ENCODE results near the gene KCNJ1. TPM values are rescaled to one million over a fixed set of nuclear protein-coding genes. Genes with fewer than 3 reads are reported as not detected.

Gene KCNJ1
- total RNA-seq, 1 donor from 2014 or later, result not detected

DNA sequence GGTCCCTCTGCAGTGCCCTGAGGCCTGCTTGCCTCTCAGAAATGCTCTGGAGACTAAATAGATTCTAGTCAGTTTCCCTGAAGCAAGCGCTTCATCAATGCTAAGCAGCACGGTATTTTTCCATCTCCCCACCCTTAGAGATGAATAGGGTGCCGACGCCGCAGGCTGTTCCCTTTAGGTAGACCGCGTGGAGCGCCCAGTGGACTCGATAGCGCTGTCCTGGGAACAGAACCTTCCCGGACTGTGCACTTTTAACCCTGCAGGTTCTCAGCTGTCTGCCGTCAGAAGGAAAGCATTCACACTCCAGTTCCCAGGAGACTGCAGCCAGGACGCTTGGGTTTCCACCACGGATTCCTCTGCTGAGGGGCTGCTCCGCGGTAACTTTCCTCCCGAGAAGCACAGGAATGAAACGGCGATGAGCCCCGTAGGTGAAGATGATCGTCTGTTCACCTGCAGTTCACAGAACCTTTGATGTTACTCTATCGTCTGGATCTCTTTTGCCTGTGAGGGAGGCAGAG, 9.1 kb upstream of the KCNJ1 start:
- Mint-ChIP-seq H3K4me3 (no peak overlapping the region), H3K4me1 (no peaks in the 10 kb centered on the region), H3K9me3 (no peaks in the 10 kb centered on the region), H3K27me3 (ENCODE audit: low read depth) (peaks cover 31% of the 10 kb centered on the region), H3K36me3 (no peaks in the 10 kb centered on the region), H3K27ac (no peak overlapping the region)
- TF ChIP-seq CTCF (IDR thresholded peaks at IDR 0.05; ENCODE audit: unreplicated experiment), result no peak
- no peak for DNase-seq (ENCODE audit: low spot score in 2 of 2, unreplicated experiment in 2 of 2)

GRCh38 chr11:128874427-128874826, 7.3 kb upstream of the KCNJ1 start:
- Mint-ChIP-seq H3K36me3 (no peaks in the 10 kb centered on the region), H3K4me3 (no peak overlapping the region), H3K27ac (no peak overlapping the region), H3K27me3 (ENCODE audit: low read depth) (peaks cover 35% of the 10 kb centered on the region), H3K9me3 (no peaks in the 10 kb centered on the region), H3K4me1 (no peaks in the 10 kb centered on the region)
- DNase-seq (ENCODE audit: low spot score in 2 of 2, unreplicated experiment in 2 of 2), result no peak
- no peak for TF ChIP-seq CTCF (IDR thresholded peaks at IDR 0.05; ENCODE audit: unreplicated experiment)

- peaks cover 35% of the 10 kb centered on the region for H3K27me3 Mint-ChIP-seq (ENCODE audit: low read depth)
- no peaks in the 10 kb centered on the region for H3K4me1 Mint-ChIP-seq
- H3K27ac Mint-ChIP-seq, result no peak overlapping the region
- no peaks in the 10 kb centered on the region for H3K9me3 Mint-ChIP-seq
- no peak for DNase-seq (ENCODE audit: low spot score in 2 of 2, unreplicated experiment in 2 of 2)
- TF ChIP-seq CTCF (IDR thresholded peaks at IDR 0.05; ENCODE audit: unreplicated experiment), result no peak
- H3K4me3 Mint-ChIP-seq, result no peak overlapping the region
- no peaks in the 10 kb centered on the region for H3K36me3 Mint-ChIP-seq
These were observed 5.5 kb upstream of the KCNJ1 start for GRCh38 chr11:128872594-128872993.

- H3K4me3 Mint-ChIP-seq, result no peak overlapping the region
- TF ChIP-seq CTCF (IDR thresholded peaks at IDR 0.05; ENCODE audit: unreplicated experiment), result no peak
- H3K4me1 Mint-ChIP-seq, result no peaks in the 10 kb centered on the region
- H3K36me3 Mint-ChIP-seq, result no peaks in the 10 kb centered on the region
- peaks cover 35% of the 10 kb centered on the region for H3K27me3 Mint-ChIP-seq (ENCODE audit: low read depth)
- DNase-seq (ENCODE audit: low spot score in 2 of 2, unreplicated experiment in 2 of 2), result no peak
- no peak overlapping the region for H3K27ac Mint-ChIP-seq
- no peaks in the 10 kb centered on the region for H3K9me3 Mint-ChIP-seq
These were observed 5.0 kb upstream of the KCNJ1 start for GRCh38 chr11:128872094-128872493.

DNA sequence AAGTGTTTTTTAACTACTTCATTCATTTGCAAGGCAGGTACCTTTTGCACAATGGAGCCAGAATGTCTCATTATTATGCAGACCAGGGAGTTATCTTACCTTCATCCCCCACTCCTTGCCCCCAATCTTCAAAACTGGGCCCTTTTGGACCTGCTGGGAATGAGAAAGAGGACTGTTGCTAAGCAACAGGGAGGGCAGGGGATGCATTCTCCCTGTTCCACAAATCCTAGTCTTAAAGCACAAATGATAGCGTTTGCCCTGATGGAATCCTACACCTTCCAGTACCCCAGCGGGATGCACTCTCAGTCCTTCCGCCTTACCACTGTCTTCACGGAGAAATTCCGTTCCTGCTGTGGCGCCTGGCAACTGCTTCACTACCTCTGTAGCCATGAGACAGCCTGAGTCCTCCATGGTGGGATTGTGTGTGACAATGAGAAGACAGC, 4.1 kb upstream of the KCNJ1 start:
- Mint-ChIP-seq H3K27ac (no peak overlapping the region), H3K4me1 (no peaks in the 10 kb centered on the region)

More for the DNA sequence above, 4.1 kb upstream of the KCNJ1 start:
- no peak for DNase-seq (ENCODE audit: low spot score in 2 of 2, unreplicated experiment in 2 of 2)
- no peak for TF ChIP-seq CTCF (IDR thresholded peaks at IDR 0.05; ENCODE audit: unreplicated experiment)
- Mint-ChIP-seq H3K36me3 (no peaks in the 10 kb centered on the region), H3K27me3 (ENCODE audit: low read depth) (peaks cover 35% of the 10 kb centered on the region), H3K9me3 (no peaks in the 10 kb centered on the region), H3K4me3 (no peak overlapping the region)
